Measurements from ENCODE around the gene MVB12B.

- TF ChIP-seq GATA3 (IDR thresholded peaks at IDR 0.05; ENCODE audit: low read depth, low read length) (no peak), GATA2 (IDR thresholded peaks at IDR 0.05; ENCODE audit: low read depth, low read length) (no peak)
These were observed 79.5 kb downstream of the MVB12B start for GRCh38 chr9:126406075-126406667.
